ENCODE results near the gene CACNA1D. TPM values are rescaled to one million over a fixed set of nuclear protein-coding genes. Genes with fewer than 3 reads are reported as not detected.

Gene CACNA1D
- total RNA-seq, 2 donors from 2014 or later, result 0.57 TPM; not detected in 1

- ATAC-seq (no peak), DNase-seq (no peak)
- Mint-ChIP-seq H3K27me3 (peaks cover 38% of the 10 kb centered on the region), H3K4me1 (no peaks in the 10 kb centered on the region), H3K27ac (no peak overlapping the region), H3K4me3 (no peak overlapping the region), H3K36me3 (ENCODE audit: low read depth) (no peaks in the 10 kb centered on the region)
- H3K9me3 ChIP-seq (ENCODE audit: control insufficient read depth, low read length, poor library complexity, severe bottlenecking), result no peaks in the 10 kb centered on the region
Measured at GRCh38 chr3:53803816-53804695, 309.6 kb downstream of the CACNA1D start.

- no peak overlapping the region for H3K4me3 Mint-ChIP-seq
- ATAC-seq (no peak), DNase-seq (no peak)
- no peaks in the 10 kb centered on the region for H3K9me3 ChIP-seq (ENCODE audit: control insufficient read depth, low read length, poor library complexity, severe bottlenecking)
- H3K27ac Mint-ChIP-seq, result no peak overlapping the region
- H3K4me1 Mint-ChIP-seq, result no peaks in the 10 kb centered on the region
- peaks cover 38% of the 10 kb centered on the region for H3K27me3 Mint-ChIP-seq
- H3K36me3 Mint-ChIP-seq (ENCODE audit: low read depth), result no peaks in the 10 kb centered on the region
Measured at GRCh38 chr3:53804697-53805462, 310.5 kb downstream of the CACNA1D start.

GRCh38 chr3:53805463-53806159 lies 311.2 kb downstream of the CACNA1D start:
- Mint-ChIP-seq H3K27ac (no peak overlapping the region), H3K27me3 (peaks cover 38% of the 10 kb centered on the region), H3K36me3 (ENCODE audit: low read depth) (no peaks in the 10 kb centered on the region), H3K4me3 (no peak overlapping the region), H3K4me1 (no peaks in the 10 kb centered on the region)
- no peaks in the 10 kb centered on the region for H3K9me3 ChIP-seq (ENCODE audit: control insufficient read depth, low read length, poor library complexity, severe bottlenecking)
- DNase-seq (no peak), ATAC-seq (no peak)

GRCh38 chr3:53806182-53807116 lies 312.0 kb downstream of the CACNA1D start:
- Mint-ChIP-seq H3K4me1 (no peaks in the 10 kb centered on the region), H3K27ac (no peak overlapping the region), H3K36me3 (ENCODE audit: low read depth) (no peaks in the 10 kb centered on the region), H3K4me3 (no peak overlapping the region), H3K27me3 (peaks cover 38% of the 10 kb centered on the region)
- DNase-seq, result no peak
- no peaks in the 10 kb centered on the region for H3K9me3 ChIP-seq (ENCODE audit: control insufficient read depth, low read length, poor library complexity, severe bottlenecking)
- no peak for ATAC-seq

- ATAC-seq, result no peak
- H3K9me3 ChIP-seq (ENCODE audit: control insufficient read depth, low read length, poor library complexity, severe bottlenecking), result no peaks in the 10 kb centered on the region
- DNase-seq, result no peak
- Mint-ChIP-seq H3K27ac (no peak overlapping the region), H3K36me3 (ENCODE audit: low read depth) (no peaks in the 10 kb centered on the region), H3K4me3 (no peak overlapping the region), H3K4me1 (no peaks in the 10 kb centered on the region), H3K27me3 (peaks cover 37% of the 10 kb centered on the region)
Measured at GRCh38 chr3:53807117-53807810, 312.9 kb downstream of the CACNA1D start.

- DNase-seq (no peak), ATAC-seq (no peak)
- Mint-ChIP-seq H3K4me1 (no peaks in the 10 kb centered on the region), H3K4me3 (no peak overlapping the region), H3K27ac (no peak overlapping the region), H3K27me3 (peaks cover 31% of the 10 kb centered on the region), H3K36me3 (ENCODE audit: low read depth) (no peaks in the 10 kb centered on the region)
- no peaks in the 10 kb centered on the region for H3K9me3 ChIP-seq (ENCODE audit: control insufficient read depth, low read length, poor library complexity, severe bottlenecking)
Measured at GRCh38 chr3:53808496-53808895, 314.1 kb downstream of the CACNA1D start.

GRCh38 chr3:53809267-53809666 lies 314.9 kb downstream of the CACNA1D start:
- no peak overlapping the region for H3K27ac Mint-ChIP-seq
- H3K9me3 ChIP-seq (ENCODE audit: control insufficient read depth, low read length, poor library complexity, severe bottlenecking), result no peaks in the 10 kb centered on the region
- no peak overlapping the region for H3K4me3 Mint-ChIP-seq
- no peaks in the 10 kb centered on the region for H3K4me1 Mint-ChIP-seq
- no peaks in the 10 kb centered on the region for H3K36me3 Mint-ChIP-seq (ENCODE audit: low read depth)
- ATAC-seq (no peak), DNase-seq (no peak)
- peaks cover 31% of the 10 kb centered on the region for H3K27me3 Mint-ChIP-seq

- Mint-ChIP-seq H3K4me3 (no peak overlapping the region), H3K27ac (no peak overlapping the region), H3K4me1 (no peaks in the 10 kb centered on the region), H3K36me3 (ENCODE audit: low read depth) (no peaks in the 10 kb centered on the region), H3K27me3 (peaks cover 28% of the 10 kb centered on the region)
- ATAC-seq, result no peak
- H3K9me3 ChIP-seq (ENCODE audit: control insufficient read depth, low read length, poor library complexity, severe bottlenecking), result no peaks in the 10 kb centered on the region
- DNase-seq, result no peak
Measured at GRCh38 chr3:53809764-53810400, 315.5 kb downstream of the CACNA1D start.

GRCh38 chr3:53811143-53811927 lies 316.9 kb downstream of the CACNA1D start:
- no peaks in the 10 kb centered on the region for H3K36me3 Mint-ChIP-seq (ENCODE audit: low read depth)
- no peak overlapping the region for H3K27ac Mint-ChIP-seq
- no peak overlapping the region for H3K4me3 Mint-ChIP-seq
- H3K27me3 Mint-ChIP-seq, result peaks cover 21% of the 10 kb centered on the region
- H3K9me3 ChIP-seq (ENCODE audit: control insufficient read depth, low read length, poor library complexity, severe bottlenecking), result no peaks in the 10 kb centered on the region
- no peaks in the 10 kb centered on the region for H3K4me1 Mint-ChIP-seq
- ATAC-seq, result no peak
- DNase-seq, result no peak

- peaks cover 12% of the 10 kb centered on the region for H3K27me3 Mint-ChIP-seq
- no peaks in the 10 kb centered on the region for H3K4me1 Mint-ChIP-seq
- DNase-seq (no peak), ATAC-seq (no peak)
- H3K36me3 Mint-ChIP-seq (ENCODE audit: low read depth), result no peaks in the 10 kb centered on the region
- H3K27ac Mint-ChIP-seq, result no peak overlapping the region
- no peaks in the 10 kb centered on the region for H3K9me3 ChIP-seq (ENCODE audit: control insufficient read depth, low read length, poor library complexity, severe bottlenecking)
- H3K4me3 Mint-ChIP-seq, result no peak overlapping the region
Measured at GRCh38 chr3:53812434-53812833, 318.0 kb downstream of the CACNA1D start.

GRCh38 chr3:53813229-53813628 lies 318.8 kb downstream of the CACNA1D start:
- Mint-ChIP-seq H3K27me3 (peaks cover 14% of the 10 kb centered on the region), H3K4me3 (no peak overlapping the region), H3K36me3 (ENCODE audit: low read depth) (no peaks in the 10 kb centered on the region), H3K4me1 (no peaks in the 10 kb centered on the region), H3K27ac (no peak overlapping the region)
- H3K9me3 ChIP-seq (ENCODE audit: control insufficient read depth, low read length, poor library complexity, severe bottlenecking), result no peaks in the 10 kb centered on the region
- ATAC-seq, result no peak
- no peak for DNase-seq
